Measurements from ENCODE around the gene CNDP1.
"Not testable (repeated sequence)": the region's sequence is repeated elsewhere in the genome, so short reads cannot be mapped to it uniquely, and the experiment has no call there.

CNDP1 gene

GRCh38 chr18:74522635-74523548, 11.4 kb upstream of the CNDP1 start:
- DNase-seq, result no peak

- DNase-seq, result no peak
These were observed 10.2 kb upstream of the CNDP1 start for GRCh38 chr18:74524097-74524496.

- not testable (repeated sequence) for DNase-seq
These were observed 9.4 kb upstream of the CNDP1 start for GRCh38 chr18:74524915-74525314.

- DNase-seq, result no peak
These were observed 8.6 kb upstream of the CNDP1 start for GRCh38 chr18:74525741-74526140.

- no peak for DNase-seq
These were observed 7.8 kb upstream of the CNDP1 start for GRCh38 chr18:74526488-74526887.

- no peak for DNase-seq
These were observed 5.8 kb upstream of the CNDP1 start for GRCh38 chr18:74528478-74528877.

- no peak for DNase-seq
These were observed 5.4 kb upstream of the CNDP1 start for GRCh38 chr18:74528913-74529312.

- no peak for DNase-seq
These were observed 4.9 kb upstream of the CNDP1 start for GRCh38 chr18:74529378-74529777.

GRCh38 chr18:74529811-74530583, 4.3 kb upstream of the CNDP1 start:
- no peak for DNase-seq

GRCh38 chr18:74530584-74530862, 3.8 kb upstream of the CNDP1 start:
- no peak for DNase-seq

- DNase-seq, result no peak
These were observed 3.3 kb upstream of the CNDP1 start for GRCh38 chr18:74531043-74531442.

GRCh38 chr18:74532511-74533025, 1.7 kb upstream of the CNDP1 start:
- DNase-seq, result no peak

GRCh38 chr18:74533666-74534065, 634 bp upstream of the CNDP1 start:
- no peak for DNase-seq

- DNase-seq, result no peak
These were observed 815 bp downstream of the CNDP1 start for GRCh38 chr18:74534981-74535649.

GRCh38 chr18:74539289-74539688, 5.0 kb downstream of the CNDP1 start:
- no peak for DNase-seq

- peak; percentile 38 for DNase-seq
These were observed 6.5 kb downstream of the CNDP1 start for GRCh38 chr18:74540652-74541421.

GRCh38 chr18:74541703-74542555, 7.6 kb downstream of the CNDP1 start:
- DNase-seq, result peak; percentile 83

GRCh38 chr18:74544898-74545297, 10.6 kb downstream of the CNDP1 start:
- no peak for DNase-seq

- DNase-seq, result no peak
These were observed 11.7 kb downstream of the CNDP1 start for GRCh38 chr18:74546007-74546406.

- DNase-seq, result no peak
These were observed 12.6 kb downstream of the CNDP1 start for GRCh38 chr18:74546751-74547530.

GRCh38 chr18:74547860-74548259, 13.6 kb downstream of the CNDP1 start:
- no peak for DNase-seq

Measured in midbrain (tissue), 1 donor.